Measurements from ENCODE around the gene FAM234B. TPM values are rescaled to one million over a fixed set of nuclear protein-coding genes. Genes with fewer than 3 reads are reported as not detected.

The FAM234B gene
- polyA plus RNA-seq, 1 donor (not counting 4 experiments of a cell fraction or from before 2014, with no cell fraction given) = 4.5 TPM

DNA sequence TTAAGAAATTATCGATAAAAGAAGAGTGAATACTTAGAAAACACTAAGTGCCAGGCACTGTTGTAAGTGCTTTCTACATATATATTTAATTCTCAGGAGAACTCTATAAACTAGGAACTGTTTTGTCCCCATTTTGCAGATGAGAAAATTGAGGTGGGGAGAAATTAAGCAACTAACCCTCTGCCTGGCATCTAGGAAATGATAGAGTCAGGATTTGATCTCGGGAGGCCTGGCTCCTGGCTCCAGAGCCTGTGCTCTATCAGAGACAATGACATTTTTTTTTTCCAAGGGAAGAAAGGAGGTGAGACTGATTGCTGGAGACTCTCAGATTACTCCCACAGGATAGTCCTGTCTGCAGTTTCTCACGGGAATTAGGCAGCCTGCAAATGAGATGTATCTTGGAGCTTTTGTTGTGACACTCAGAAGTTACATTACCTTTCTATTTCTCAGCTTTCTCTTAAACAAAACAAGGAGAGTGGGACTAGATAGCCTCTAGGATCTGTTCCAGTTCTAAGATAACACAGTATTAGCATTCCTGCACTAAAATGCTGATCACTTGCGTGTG is 1.4 kb upstream of the FAM234B start:
- Histone ChIP-seq H3K4me1 (ENCODE audit: control insufficient read depth, extremely low read depth, insufficient read depth, low read length) (peaks cover 18% of the 10 kb centered on the region), H3K4me2 (ENCODE audit: control insufficient read depth, extremely low read depth, insufficient read depth, low read depth, low read length) (no peak overlapping the region), H3K36me3 (ENCODE audit: control insufficient read depth in 2 of 2, extremely low read depth in 1 of 2, insufficient read depth in 2 of 2, low read length in 2 of 2) (no peaks in the 10 kb centered on the region)

DNA sequence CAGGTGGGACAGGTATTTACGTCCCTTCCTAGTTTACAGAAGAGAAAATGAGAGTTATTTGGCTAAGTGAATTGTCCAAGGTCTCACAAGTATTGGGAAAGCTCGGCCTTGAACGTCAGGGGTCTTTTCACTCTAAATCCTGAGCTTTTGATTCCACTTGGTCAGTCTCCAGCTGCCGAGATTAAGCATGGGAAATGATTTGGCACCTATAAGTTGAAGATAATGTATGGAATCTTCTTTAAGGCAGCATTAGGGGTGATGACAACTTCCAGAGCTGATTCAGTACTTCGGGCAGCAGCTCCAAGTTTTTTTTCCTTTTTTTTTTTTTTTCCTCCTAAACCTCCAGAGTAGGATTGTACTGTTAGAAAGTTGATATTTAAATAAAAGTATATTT is 722 bp downstream of the FAM234B start:
- H4K20me1 ChIP-seq (ENCODE audit: control insufficient read depth, extremely low read depth, insufficient read depth, low read length) = no peaks in the 10 kb centered on the region
- peaks cover 13% of the 10 kb centered on the region for H3K4me1 ChIP-seq (ENCODE audit: control insufficient read depth, extremely low read depth, insufficient read depth, low read length)
- H3K9me3 ChIP-seq (ENCODE audit: control insufficient read depth, low read depth, low read length) = no peaks in the 10 kb centered on the region
- H3K4me3 ChIP-seq (ENCODE audit: control insufficient read depth in 2 of 3, extremely low read depth in 1 of 3, insufficient read depth in 2 of 3, low read depth in 1 of 3, low read length in 3 of 3) = peak overlapping the region; percentile 88 to 99 (median 90)
- TF ChIP-seq, protein P1, sequence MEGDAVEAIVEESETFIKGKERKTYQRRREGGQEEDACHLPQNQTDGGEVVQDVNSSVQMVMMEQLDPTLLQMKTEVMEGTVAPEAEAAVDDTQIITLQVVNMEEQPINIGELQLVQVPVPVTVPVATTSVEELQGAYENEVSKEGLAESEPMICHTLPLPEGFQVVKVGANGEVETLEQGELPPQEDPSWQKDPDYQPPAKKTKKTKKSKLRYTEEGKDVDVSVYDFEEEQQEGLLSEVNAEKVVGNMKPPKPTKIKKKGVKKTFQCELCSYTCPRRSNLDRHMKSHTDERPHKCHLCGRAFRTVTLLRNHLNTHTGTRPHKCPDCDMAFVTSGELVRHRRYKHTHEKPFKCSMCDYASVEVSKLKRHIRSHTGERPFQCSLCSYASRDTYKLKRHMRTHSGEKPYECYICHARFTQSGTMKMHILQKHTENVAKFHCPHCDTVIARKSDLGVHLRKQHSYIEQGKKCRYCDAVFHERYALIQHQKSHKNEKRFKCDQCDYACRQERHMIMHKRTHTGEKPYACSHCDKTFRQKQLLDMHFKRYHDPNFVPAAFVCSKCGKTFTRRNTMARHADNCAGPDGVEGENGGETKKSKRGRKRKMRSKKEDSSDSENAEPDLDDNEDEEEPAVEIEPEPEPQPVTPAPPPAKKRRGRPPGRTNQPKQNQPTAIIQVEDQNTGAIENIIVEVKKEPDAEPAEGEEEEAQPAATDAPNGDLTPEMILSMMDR (optimal IDR thresholded peaks at IDR 0.05 in 1 of 3, IDR thresholded peaks at IDR 0.05 in 1 of 3, conservative IDR thresholded peaks at IDR 0.05 in 1 of 3; ENCODE audit: extremely low read depth in 1 of 3, insufficient read depth in 2 of 3, low read length in 3 of 3) = no peak
- TF ChIP-seq EZH2 (IDR thresholded peaks at IDR 0.05; ENCODE audit: low read length) = no peak
- FAIRE-seq (no peak), DNase-seq (ENCODE audit: low read depth, low spot score) (no peak)
- H3K27ac ChIP-seq (ENCODE audit: control insufficient read depth, insufficient read depth, low read length) = no peak overlapping the region
- no peaks in the 10 kb centered on the region for H3K79me2 ChIP-seq (ENCODE audit: control insufficient read depth, insufficient read depth, low read length)
- peak overlapping the region; percentile 99 for H2AFZ ChIP-seq (ENCODE audit: control insufficient read depth, low read length)
- dilution Hi-C loops (cut with MboI; ENCODE audit: extremely low pct_ligation_motif_present, low sequenced_read_pairs) = no loop called here
- H3K27me3 ChIP-seq (ENCODE audit: control insufficient read depth, extremely low read depth, insufficient read depth, low read length) = no peaks in the 10 kb centered on the region
- no peaks in the 10 kb centered on the region for H3K36me3 ChIP-seq (ENCODE audit: control insufficient read depth in 2 of 2, extremely low read depth in 1 of 2, insufficient read depth in 2 of 2, low read length in 2 of 2)
- H3K4me2 ChIP-seq (ENCODE audit: control insufficient read depth, extremely low read depth, insufficient read depth, low read depth, low read length) = peak overlapping the region; percentile 96
- H3K9me1 ChIP-seq (ENCODE audit: control insufficient read depth, extremely low read depth, insufficient read depth, low read length) = no peaks in the 10 kb centered on the region
- peak overlapping the region; percentile 68 for H3K9ac ChIP-seq (ENCODE audit: control insufficient read depth, extremely low read depth, insufficient read depth, low read length)

More for the DNA sequence above, 1.4 kb upstream of the FAM234B start:
- Histone ChIP-seq H3K9ac (ENCODE audit: control insufficient read depth, extremely low read depth, insufficient read depth, low read length) (no peak overlapping the region), H3K27me3 (ENCODE audit: control insufficient read depth, extremely low read depth, insufficient read depth, low read length) (no peaks in the 10 kb centered on the region), H3K4me3 (ENCODE audit: control insufficient read depth in 2 of 3, extremely low read depth in 1 of 3, insufficient read depth in 2 of 3, low read depth in 1 of 3, low read length in 3 of 3) (no peak overlapping the region), H4K20me1 (ENCODE audit: control insufficient read depth, extremely low read depth, insufficient read depth, low read length) (no peaks in the 10 kb centered on the region), H3K9me1 (ENCODE audit: control insufficient read depth, extremely low read depth, insufficient read depth, low read length) (no peaks in the 10 kb centered on the region), H3K79me2 (ENCODE audit: control insufficient read depth, insufficient read depth, low read length) (no peaks in the 10 kb centered on the region), H2AFZ (ENCODE audit: control insufficient read depth, low read length) (peak overlapping the region; percentile 27), H3K27ac (ENCODE audit: control insufficient read depth, insufficient read depth, low read length) (no peak overlapping the region), H3K9me3 (ENCODE audit: control insufficient read depth, low read depth, low read length) (no peaks in the 10 kb centered on the region)
- DNase-seq (ENCODE audit: low read depth, low spot score) (no peak), FAIRE-seq (no peak)
- dilution Hi-C loops (cut with MboI; ENCODE audit: extremely low pct_ligation_motif_present, low sequenced_read_pairs) = no loop called here
- TF ChIP-seq, protein P1 (optimal IDR thresholded peaks at IDR 0.05 in 1 of 3, IDR thresholded peaks at IDR 0.05 in 1 of 3, conservative IDR thresholded peaks at IDR 0.05 in 1 of 3; ENCODE audit: extremely low read depth in 1 of 3, insufficient read depth in 2 of 3, low read length in 3 of 3) = no peak
- TF ChIP-seq EZH2 (IDR thresholded peaks at IDR 0.05; ENCODE audit: low read length) = no peak
